Osteocyte (in vitro differentiated cells): ENCODE measurements around the gene RAC2. TPM values are rescaled to one million over a fixed set of nuclear protein-coding genes. Genes with fewer than 3 reads are reported as not detected.

Source experiments
- DNase-seq: peaks from one replicate; pipeline ENCODE4 v3.0.0; 2021; ENCODE audit warnings: mixed read lengths; ENCODE audit not compliant: unreplicated experiment; ENCODE audit errors: extremely low spot score
- H3K27ac Mint-ChIP-seq: one replicate; pipeline ENCODE4 v1.8.0; 2021; ENCODE audit warnings: mild to moderate bottlenecking, mixed read lengths; ENCODE audit not compliant: unreplicated experiment
- H3K27me3 Mint-ChIP-seq: one replicate; pipeline ENCODE4 v1.8.0; 2021; ENCODE audit warnings: mixed read lengths; ENCODE audit not compliant: unreplicated experiment
- H3K36me3 Mint-ChIP-seq: one replicate; pipeline ENCODE4 v1.8.0; 2021; ENCODE audit warnings: mixed read lengths; ENCODE audit not compliant: unreplicated experiment
- H3K4me1 Mint-ChIP-seq: one replicate; pipeline ENCODE4 v1.8.0; 2021; ENCODE audit warnings: mixed read lengths; ENCODE audit not compliant: unreplicated experiment
- H3K4me3 Mint-ChIP-seq: one replicate; pipeline ENCODE4 v1.8.0; 2021; ENCODE audit warnings: mild to moderate bottlenecking, moderate library complexity, mixed read lengths; ENCODE audit not compliant: unreplicated experiment
- H3K9me3 Mint-ChIP-seq: one replicate; pipeline ENCODE4 v1.8.0; 2021; ENCODE audit warnings: mixed read lengths; ENCODE audit not compliant: unreplicated experiment
- CTCF ChIP-seq: fragments of 200-600 bp; sonication (generic); IDR thresholded peaks from 2 replicates; pipeline ENCODE4 v1.5.0; 2021; ENCODE audit warnings: antibody characterized with exemption, mild to moderate bottlenecking, moderate library complexity
- total RNA-seq: library from RNA; stranded (reverse); gene quantifications from 2 replicates; pipeline ENCODE4 v1.2.1, GENCODE V29; 2021

The RAC2 gene
- total RNA-seq, 1 donor from 2014 or later: not detected

- H3K9me3 Mint-ChIP-seq: no peaks in the 10 kb centered on the region
- no peak for DNase-seq
- H3K4me3 Mint-ChIP-seq: no peak overlapping the region
- peaks cover 24% of the 10 kb centered on the region for H3K4me1 Mint-ChIP-seq
- no peaks in the 10 kb centered on the region for H3K27me3 Mint-ChIP-seq
- no peak overlapping the region for H3K27ac Mint-ChIP-seq
- H3K36me3 Mint-ChIP-seq: no peaks in the 10 kb centered on the region
- TF ChIP-seq CTCF: no peak
These were observed 32.7 kb upstream of the RAC2 start for GRCh38 chr22:37276776-37277175.

- H3K36me3 Mint-ChIP-seq: no peaks in the 10 kb centered on the region
- H3K27ac Mint-ChIP-seq: no peak overlapping the region
- peaks cover 24% of the 10 kb centered on the region for H3K4me1 Mint-ChIP-seq
- no peaks in the 10 kb centered on the region for H3K9me3 Mint-ChIP-seq
- no peaks in the 10 kb centered on the region for H3K27me3 Mint-ChIP-seq
- no peak for DNase-seq
- H3K4me3 Mint-ChIP-seq: no peak overlapping the region
- TF ChIP-seq CTCF: no peak
These were observed 31.6 kb upstream of the RAC2 start for GRCh38 chr22:37275622-37276021.

GRCh38 chr22:37275134-37275533 lies 31.1 kb upstream of the RAC2 start:
- DNase-seq: no peak
- H3K36me3 Mint-ChIP-seq: no peaks in the 10 kb centered on the region
- no peaks in the 10 kb centered on the region for H3K27me3 Mint-ChIP-seq
- TF ChIP-seq CTCF: no peak
- H3K4me3 Mint-ChIP-seq: no peak overlapping the region
- H3K27ac Mint-ChIP-seq: no peak overlapping the region
- H3K9me3 Mint-ChIP-seq: no peaks in the 10 kb centered on the region
- peaks cover 24% of the 10 kb centered on the region for H3K4me1 Mint-ChIP-seq

- Mint-ChIP-seq H3K9me3 (no peaks in the 10 kb centered on the region), H3K36me3 (no peaks in the 10 kb centered on the region), H3K27ac (no peak overlapping the region), H3K27me3 (peaks cover 3% of the 10 kb centered on the region), H3K4me1 (peaks cover 24% of the 10 kb centered on the region), H3K4me3 (no peak overlapping the region)
- DNase-seq: no peak
- TF ChIP-seq CTCF: no peak
These were observed 30.4 kb upstream of the RAC2 start for GRCh38 chr22:37274380-37274862.

- Mint-ChIP-seq H3K9me3 (no peaks in the 10 kb centered on the region), H3K4me3 (no peak overlapping the region), H3K27me3 (peaks cover 5% of the 10 kb centered on the region)
These were observed 29.8 kb upstream of the RAC2 start for GRCh38 chr22:37273846-37274225.

More at GRCh38 chr22:37273846-37274225, 29.8 kb upstream of the RAC2 start:
- DNase-seq: no peak
- H3K4me1 Mint-ChIP-seq: peaks cover 21% of the 10 kb centered on the region
- H3K27ac Mint-ChIP-seq: no peak overlapping the region
- TF ChIP-seq CTCF: no peak
- no peaks in the 10 kb centered on the region for H3K36me3 Mint-ChIP-seq
